ENCODE results near the gene RASSF10.

Gene RASSF10

DNA sequence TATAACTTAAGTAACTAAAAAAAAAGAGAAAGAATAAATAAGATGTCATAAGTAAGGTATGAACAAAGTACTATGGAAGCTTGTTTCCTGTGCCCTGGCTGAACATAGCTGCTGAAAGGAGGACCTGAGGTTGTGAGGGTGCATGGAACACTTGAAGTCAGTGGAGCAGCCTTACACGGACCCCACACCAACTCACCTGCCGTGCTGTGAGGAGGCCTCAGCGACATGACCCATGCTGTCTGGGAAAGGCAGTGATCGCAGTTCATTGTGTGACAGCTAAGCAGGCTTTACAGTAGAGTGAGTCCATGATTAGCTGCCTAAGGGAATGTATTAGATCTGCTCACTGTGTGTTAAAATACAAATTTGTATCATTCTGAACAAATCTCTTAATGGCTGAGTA, 17.6 kb downstream of the RASSF10 start:
- Histone ChIP-seq H3K27ac (ENCODE audit: low read depth, low read length, severe bottlenecking) (no peak overlapping the region), H3K36me3 (ENCODE audit: control insufficient read depth, insufficient read depth, low read length) (no peaks in the 10 kb centered on the region), H3K9me3 (ENCODE audit: control insufficient read depth, low read length) (no peaks in the 10 kb centered on the region), H3K4me3 (ENCODE audit: extremely low read depth, insufficient read depth, low read length, poor library complexity, severe bottlenecking) (no peak overlapping the region), H3K4me1 (ENCODE audit: control insufficient read depth, insufficient read depth, low read length, poor library complexity, severe bottlenecking) (peaks cover 6% of the 10 kb centered on the region)
- WGBS, 2 experiments (ENCODE audit: insufficient coverage in 2 of 2) = 97 to 100% methylated on average over 1 to 4 of the region's 4 CpGs

DNA sequence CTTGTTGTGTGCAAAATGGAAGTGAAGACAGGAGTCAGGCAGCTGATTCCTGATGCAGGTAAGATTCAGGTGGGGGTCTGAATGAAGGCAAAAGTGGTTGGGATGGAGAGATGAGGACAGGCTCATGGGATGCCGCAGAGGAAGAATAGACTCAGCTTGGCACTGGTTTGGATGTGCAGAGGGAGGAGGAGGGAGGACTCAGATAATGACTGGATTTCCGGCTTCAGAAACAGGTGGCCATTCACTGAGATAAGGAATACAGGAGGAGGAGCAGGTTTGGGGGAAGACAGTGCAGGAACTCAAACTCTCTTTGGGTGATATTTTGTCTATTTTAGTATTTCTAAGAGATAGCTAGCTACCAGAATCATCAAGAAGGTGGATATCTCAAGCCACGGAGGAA, 19.2 kb downstream of the RASSF10 start:
- Histone ChIP-seq H3K4me1 (ENCODE audit: control insufficient read depth, insufficient read depth, low read length, poor library complexity, severe bottlenecking) (peaks cover 5% of the 10 kb centered on the region), H3K27ac (ENCODE audit: low read depth, low read length, severe bottlenecking) (no peak overlapping the region), H3K36me3 (ENCODE audit: control insufficient read depth, insufficient read depth, low read length) (no peaks in the 10 kb centered on the region), H3K4me3 (ENCODE audit: extremely low read depth, insufficient read depth, low read length, poor library complexity, severe bottlenecking) (no peak overlapping the region), H3K9me3 (ENCODE audit: control insufficient read depth, low read length) (no peaks in the 10 kb centered on the region)
- WGBS, 2 experiments (ENCODE audit: insufficient coverage in 2 of 2) = 95 to 100% methylated on average over 2 to 3 of the region's 3 CpGs

DNA sequence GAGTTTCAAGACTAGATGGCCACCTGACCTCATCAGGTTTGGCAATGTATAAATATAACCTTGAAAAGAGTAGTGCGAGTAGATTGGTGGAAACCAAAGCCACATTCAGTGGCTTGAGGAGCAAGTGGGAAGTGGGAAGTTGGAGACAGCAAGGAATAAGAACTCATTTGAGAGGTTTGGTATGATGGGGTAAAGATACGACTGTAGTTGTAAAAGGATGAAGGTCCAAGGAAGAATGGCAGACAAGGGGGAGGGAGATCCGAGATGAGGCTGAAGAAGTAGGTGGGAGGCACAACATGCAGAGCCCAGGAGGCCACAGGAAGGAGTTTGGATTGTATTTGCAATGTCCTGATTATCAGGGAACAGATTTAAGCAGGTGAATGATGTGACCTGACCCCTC, 20.8 kb downstream of the RASSF10 start:
- WGBS, 2 experiments (ENCODE audit: insufficient coverage in 2 of 2) = 94 to 96% methylated on average over 3 of the region's 3 CpGs

DNA sequence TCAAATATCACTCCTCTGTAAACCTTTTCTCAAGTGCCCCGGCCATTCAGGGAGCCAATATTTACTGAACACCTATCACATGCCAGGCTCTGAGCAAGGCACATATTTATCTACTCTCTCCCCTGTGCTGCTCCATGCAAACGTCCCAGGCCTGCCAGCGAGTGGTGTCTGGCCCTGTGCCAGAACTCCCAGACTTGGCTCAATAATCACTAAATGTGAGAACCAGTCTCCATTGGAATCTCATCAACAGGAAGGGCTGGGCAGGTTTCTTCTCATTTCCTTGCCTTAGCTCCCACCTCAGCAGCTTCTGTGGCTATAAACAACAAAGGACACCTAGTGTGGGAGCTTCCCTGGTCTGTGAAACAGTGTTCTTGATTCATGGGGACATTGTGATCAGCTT, 21.7 kb downstream of the RASSF10 start:
- Histone ChIP-seq H3K27ac (ENCODE audit: low read depth, low read length, severe bottlenecking) (no peak overlapping the region), H3K9me3 (ENCODE audit: control insufficient read depth, low read length) (no peaks in the 10 kb centered on the region), H3K36me3 (ENCODE audit: control insufficient read depth, insufficient read depth, low read length) (no peaks in the 10 kb centered on the region), H3K4me3 (ENCODE audit: extremely low read depth, insufficient read depth, low read length, poor library complexity, severe bottlenecking) (no peak overlapping the region), H3K4me1 (ENCODE audit: control insufficient read depth, insufficient read depth, low read length, poor library complexity, severe bottlenecking) (no peaks in the 10 kb centered on the region)
- WGBS, 2 experiments (ENCODE audit: insufficient coverage in 2 of 2) = 75 to 92% methylated on average over 1 to 3 of the region's 3 CpGs

More for the DNA sequence above, 20.8 kb downstream of the RASSF10 start:
- Histone ChIP-seq H3K9me3 (ENCODE audit: control insufficient read depth, low read length) (no peaks in the 10 kb centered on the region), H3K4me1 (ENCODE audit: control insufficient read depth, insufficient read depth, low read length, poor library complexity, severe bottlenecking) (no peaks in the 10 kb centered on the region), H3K4me3 (ENCODE audit: extremely low read depth, insufficient read depth, low read length, poor library complexity, severe bottlenecking) (no peak overlapping the region), H3K36me3 (ENCODE audit: control insufficient read depth, insufficient read depth, low read length) (no peaks in the 10 kb centered on the region), H3K27ac (ENCODE audit: low read depth, low read length, severe bottlenecking) (no peak overlapping the region)

DNA sequence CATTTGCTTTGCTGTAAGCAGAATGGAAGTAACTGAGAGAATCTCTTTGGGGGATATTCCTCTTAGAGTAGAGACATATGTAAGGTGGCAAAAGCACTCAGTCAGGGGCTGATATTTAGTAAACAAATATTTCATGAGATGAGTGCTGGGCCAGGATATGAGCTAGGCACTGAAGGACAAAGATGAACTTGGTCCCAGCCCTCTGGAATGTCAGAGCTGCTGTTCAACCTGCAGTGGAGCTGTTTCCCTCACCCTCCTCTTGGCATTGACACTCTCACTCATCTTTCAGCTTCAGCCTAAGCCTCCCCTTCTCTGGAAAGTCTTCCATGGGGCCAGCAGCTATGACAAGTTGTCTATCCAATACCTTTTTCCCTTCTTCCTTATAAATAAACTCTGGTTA, 22.2 kb downstream of the RASSF10 start:
- Histone ChIP-seq H3K27ac (ENCODE audit: low read depth, low read length, severe bottlenecking) (no peak overlapping the region), H3K36me3 (ENCODE audit: control insufficient read depth, insufficient read depth, low read length) (no peaks in the 10 kb centered on the region), H3K4me3 (ENCODE audit: extremely low read depth, insufficient read depth, low read length, poor library complexity, severe bottlenecking) (no peak overlapping the region), H3K4me1 (ENCODE audit: control insufficient read depth, insufficient read depth, low read length, poor library complexity, severe bottlenecking) (no peaks in the 10 kb centered on the region), H3K9me3 (ENCODE audit: control insufficient read depth, low read length) (no peaks in the 10 kb centered on the region)

DNA sequence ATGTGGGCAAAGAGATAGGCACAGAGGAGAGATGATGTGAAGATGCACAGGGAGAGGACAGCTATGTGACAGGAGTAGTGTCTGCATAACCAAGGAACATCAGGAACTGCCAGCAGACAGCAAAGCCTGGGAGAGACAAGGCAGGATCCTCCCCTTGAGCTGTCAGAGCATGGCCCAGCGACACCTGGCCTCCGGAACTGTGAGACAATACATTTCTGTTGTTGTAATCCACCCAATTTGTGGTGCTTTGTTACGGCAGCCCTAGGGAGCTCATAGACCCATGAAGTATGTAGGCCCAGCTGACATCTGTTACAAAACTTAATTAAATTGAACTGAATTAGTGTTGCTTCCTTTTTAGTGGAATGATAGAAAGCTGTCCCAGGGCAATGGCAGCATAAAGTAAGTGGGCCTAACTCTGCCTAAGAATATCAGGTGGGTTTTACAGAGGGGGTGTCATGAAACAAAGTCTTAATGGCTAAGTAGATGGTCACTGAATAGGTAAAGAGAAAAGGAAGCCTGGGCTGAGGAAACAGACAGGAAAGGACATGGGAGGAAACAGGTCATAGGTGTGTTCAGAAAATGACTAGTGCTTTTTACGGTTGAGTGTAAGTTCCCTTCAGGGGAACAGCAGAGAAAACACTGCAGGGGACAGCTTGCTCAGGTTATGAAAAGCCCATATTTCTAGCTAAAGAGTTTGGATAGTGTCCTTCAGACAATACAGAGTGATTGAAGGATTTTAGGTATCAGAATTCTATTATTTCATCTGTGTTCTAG, 24.8 kb downstream of the RASSF10 start:
- WGBS, 2 experiments (ENCODE audit: insufficient coverage in 2 of 2) = 93 to 95% methylated on average over 3 to 4 of the region's 4 CpGs
- no peaks in the 10 kb centered on the region for H3K4me1 ChIP-seq (ENCODE audit: control insufficient read depth, insufficient read depth, low read length, poor library complexity, severe bottlenecking)
- no peaks in the 10 kb centered on the region for H3K9me3 ChIP-seq (ENCODE audit: control insufficient read depth, low read length)
- H3K36me3 ChIP-seq (ENCODE audit: control insufficient read depth, insufficient read depth, low read length) = no peaks in the 10 kb centered on the region
- no peak overlapping the region for H3K4me3 ChIP-seq (ENCODE audit: extremely low read depth, insufficient read depth, low read length, poor library complexity, severe bottlenecking)
- H3K27ac ChIP-seq (ENCODE audit: low read depth, low read length, severe bottlenecking) = no peak overlapping the region

DNA sequence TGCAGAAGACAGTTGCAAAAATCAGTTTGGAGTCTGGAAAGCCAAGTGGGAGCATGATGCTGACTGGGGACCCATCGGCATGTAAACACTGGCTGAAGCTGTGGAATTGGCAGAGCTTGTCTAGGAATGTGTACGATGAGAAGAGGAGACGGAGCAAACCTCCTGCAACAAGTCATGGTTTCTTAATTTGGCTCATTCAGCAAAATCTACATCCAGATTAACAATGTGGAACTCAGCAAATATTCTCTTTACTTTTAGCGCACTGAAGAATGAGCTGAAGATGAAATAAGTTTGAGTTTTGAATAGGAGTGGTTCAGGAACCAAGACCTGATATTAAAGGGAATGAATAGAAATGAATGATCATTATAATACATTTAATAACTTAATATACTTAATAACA, 26.6 kb downstream of the RASSF10 start:
- WGBS, 2 experiments (ENCODE audit: insufficient coverage in 2 of 2) = 86 to 100% methylated on average over 1 of the region's 4 CpGs
- Histone ChIP-seq H3K4me1 (ENCODE audit: control insufficient read depth, insufficient read depth, low read length, poor library complexity, severe bottlenecking) (no peaks in the 10 kb centered on the region), H3K36me3 (ENCODE audit: control insufficient read depth, insufficient read depth, low read length) (no peaks in the 10 kb centered on the region), H3K4me3 (ENCODE audit: extremely low read depth, insufficient read depth, low read length, poor library complexity, severe bottlenecking) (no peak overlapping the region), H3K27ac (ENCODE audit: low read depth, low read length, severe bottlenecking) (no peak overlapping the region), H3K9me3 (ENCODE audit: control insufficient read depth, low read length) (no peaks in the 10 kb centered on the region)

DNA sequence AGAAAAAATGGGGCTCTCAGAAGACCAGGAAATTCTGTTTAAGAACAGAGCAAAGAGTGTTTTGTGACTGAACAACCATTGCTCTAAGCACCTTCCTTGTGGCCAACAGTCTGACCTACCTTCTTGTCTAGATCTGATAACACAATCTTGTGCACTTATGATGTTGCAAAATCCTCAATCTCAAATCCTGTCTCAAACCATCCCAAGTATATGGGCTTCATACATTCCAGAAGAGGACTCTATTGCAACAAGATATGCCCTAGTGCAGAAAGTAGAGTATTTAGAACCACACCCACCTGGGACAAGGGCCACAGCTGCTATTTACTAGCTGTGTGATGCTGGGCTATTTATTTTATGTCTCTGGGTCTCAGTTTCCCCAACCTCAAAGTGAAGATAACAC, 27.1 kb downstream of the RASSF10 start:
- Histone ChIP-seq H3K27ac (ENCODE audit: low read depth, low read length, severe bottlenecking) (no peak overlapping the region), H3K4me3 (ENCODE audit: extremely low read depth, insufficient read depth, low read length, poor library complexity, severe bottlenecking) (no peak overlapping the region), H3K9me3 (ENCODE audit: control insufficient read depth, low read length) (no peaks in the 10 kb centered on the region), H3K36me3 (ENCODE audit: control insufficient read depth, insufficient read depth, low read length) (no peaks in the 10 kb centered on the region), H3K4me1 (ENCODE audit: control insufficient read depth, insufficient read depth, low read length, poor library complexity, severe bottlenecking) (no peaks in the 10 kb centered on the region)

DNA sequence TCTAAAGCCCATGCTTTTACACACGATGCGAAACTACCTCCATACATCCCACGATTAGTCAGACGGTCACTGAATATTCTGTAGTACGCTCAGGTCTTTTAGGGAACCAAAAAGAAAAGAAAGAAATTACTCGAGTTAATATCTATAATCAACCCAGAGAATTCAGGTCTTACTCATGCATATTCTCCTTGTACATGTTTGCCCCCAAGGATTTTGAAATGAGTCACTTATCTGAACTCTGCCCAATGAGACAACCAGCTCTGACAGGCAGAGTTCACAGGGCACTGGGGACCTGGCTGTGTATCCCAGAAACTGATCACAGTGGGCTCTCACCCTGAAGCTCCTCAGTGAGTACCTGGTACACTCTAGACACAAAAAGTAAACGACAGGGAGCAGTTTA, 29.2 kb downstream of the RASSF10 start:
- Histone ChIP-seq H3K4me1 (ENCODE audit: control insufficient read depth, insufficient read depth, low read length, poor library complexity, severe bottlenecking) (no peaks in the 10 kb centered on the region), H3K9me3 (ENCODE audit: control insufficient read depth, low read length) (no peaks in the 10 kb centered on the region), H3K4me3 (ENCODE audit: extremely low read depth, insufficient read depth, low read length, poor library complexity, severe bottlenecking) (no peak overlapping the region), H3K36me3 (ENCODE audit: control insufficient read depth, insufficient read depth, low read length) (no peaks in the 10 kb centered on the region), H3K27ac (ENCODE audit: low read depth, low read length, severe bottlenecking) (no peak overlapping the region)
- 94 to 96% methylated on average over 3 to 6 of the region's 7 CpGs for WGBS, 2 experiments (ENCODE audit: insufficient coverage in 2 of 2)

DNA sequence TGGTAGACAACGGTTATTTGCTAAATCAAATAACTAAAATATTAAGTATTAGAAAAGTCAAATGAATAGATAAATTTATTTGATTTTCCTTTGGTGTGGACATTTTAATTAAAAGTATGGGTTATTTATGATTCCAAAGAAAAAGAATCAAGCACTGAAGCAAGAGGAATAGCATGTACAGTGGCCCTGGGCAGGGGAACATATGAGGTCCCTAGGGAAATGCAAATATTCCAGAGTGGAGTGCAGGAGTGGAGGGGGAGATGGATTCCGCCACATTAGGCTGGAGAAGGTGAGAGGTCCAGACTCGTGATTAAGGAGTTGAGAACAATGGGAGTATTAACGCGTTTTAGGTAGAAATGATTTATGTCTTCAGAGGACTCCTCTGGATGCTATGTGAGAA, 30.0 kb downstream of the RASSF10 start:
- Histone ChIP-seq H3K4me1 (ENCODE audit: control insufficient read depth, insufficient read depth, low read length, poor library complexity, severe bottlenecking) (no peaks in the 10 kb centered on the region), H3K27ac (ENCODE audit: low read depth, low read length, severe bottlenecking) (no peak overlapping the region), H3K36me3 (ENCODE audit: control insufficient read depth, insufficient read depth, low read length) (no peaks in the 10 kb centered on the region), H3K4me3 (ENCODE audit: extremely low read depth, insufficient read depth, low read length, poor library complexity, severe bottlenecking) (no peak overlapping the region), H3K9me3 (ENCODE audit: control insufficient read depth, low read length) (no peaks in the 10 kb centered on the region)
- WGBS, 2 experiments (ENCODE audit: insufficient coverage in 2 of 2) = 87 to 93% methylated on average over 4 of the region's 5 CpGs

DNA sequence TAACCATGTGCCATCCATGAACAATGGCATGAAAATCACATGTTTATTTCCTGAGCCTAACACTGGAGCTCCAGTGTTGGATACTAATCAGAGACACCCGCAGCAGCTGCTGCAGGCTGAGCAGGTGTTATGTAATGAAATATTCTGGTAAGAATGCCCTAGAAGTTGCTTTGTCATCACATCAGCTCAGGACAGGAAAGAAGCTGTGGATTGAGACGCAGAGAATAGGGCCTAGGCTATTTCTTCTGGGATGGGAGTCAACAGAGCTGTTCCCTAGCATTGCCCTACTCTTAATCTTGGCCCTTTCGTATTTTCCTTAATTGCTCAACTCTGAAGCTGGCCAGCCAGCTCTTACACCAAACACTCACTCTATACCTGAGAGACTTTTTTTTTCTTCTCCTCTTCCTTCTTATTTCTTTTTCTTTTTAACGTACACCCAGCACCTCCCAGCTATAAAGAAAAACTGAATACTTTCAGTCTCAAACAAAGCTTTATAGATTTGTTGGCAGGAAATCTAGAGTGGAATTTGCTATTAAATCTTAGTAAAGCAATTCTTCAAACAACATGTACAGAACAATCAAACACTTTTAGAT, 31.9 kb downstream of the RASSF10 start:
- Histone ChIP-seq H3K27ac (ENCODE audit: low read depth, low read length, severe bottlenecking) (no peak overlapping the region), H3K36me3 (ENCODE audit: control insufficient read depth, insufficient read depth, low read length) (no peaks in the 10 kb centered on the region), H3K4me1 (ENCODE audit: control insufficient read depth, insufficient read depth, low read length, poor library complexity, severe bottlenecking) (no peaks in the 10 kb centered on the region), H3K4me3 (ENCODE audit: extremely low read depth, insufficient read depth, low read length, poor library complexity, severe bottlenecking) (no peak overlapping the region), H3K9me3 (ENCODE audit: control insufficient read depth, low read length) (no peaks in the 10 kb centered on the region)
- WGBS, 2 experiments (ENCODE audit: insufficient coverage in 2 of 2) = 56 to 79% methylated on average over 1 to 3 of the region's 4 CpGs

Measured in mesodermal cell (in vitro differentiated cells).